Measurements from ENCODE around the gene RBCK1. TPM values are rescaled to one million over a fixed set of nuclear protein-coding genes. Genes with fewer than 3 reads are reported as not detected.

Gene RBCK1
- total and polyA plus RNA-seq, 9 of the 15 experiments (the other 6 are each of a cell fraction or from before 2014, with no cell fraction given): 5.9 to 59.3 (median 26.5) TPM

- peak; percentile 58; the same call in 1 of the 2 replicates for TF ChIP-seq CREM (IDR thresholded peaks at IDR 0.05; ENCODE audit: low read depth)
- no peak for TF ChIP-seq PHB2 (IDR thresholded peaks at IDR 0.05; ENCODE audit: low read depth)
- no peak for TF ChIP-seq KDM2B (CRISPR knock-in tag; IDR thresholded peaks at IDR 0.05)
- TF ChIP-seq ZNF589 (CRISPR knock-in tag; IDR thresholded peaks at IDR 0.05; ENCODE audit: low read depth): no peak
- no peak for TF ChIP-seq TAL1 (IDR thresholded peaks at IDR 0.05)
- TF ChIP-seq FOXJ3 (CRISPR knock-in tag; IDR thresholded peaks at IDR 0.05): no peak
- TF ChIP-seq ELF4 (CRISPR knock-in tag; IDR thresholded peaks at IDR 0.05): no peak
- TF ChIP-seq HLTF (IDR thresholded peaks at IDR 0.05): no peak
- no peak for TF ChIP-seq NRF1 (conservative IDR thresholded peaks at IDR 0.05 in 1 of 2, IDR thresholded peaks at IDR 0.05 in 1 of 2)
- TF ChIP-seq, protein P1, sequence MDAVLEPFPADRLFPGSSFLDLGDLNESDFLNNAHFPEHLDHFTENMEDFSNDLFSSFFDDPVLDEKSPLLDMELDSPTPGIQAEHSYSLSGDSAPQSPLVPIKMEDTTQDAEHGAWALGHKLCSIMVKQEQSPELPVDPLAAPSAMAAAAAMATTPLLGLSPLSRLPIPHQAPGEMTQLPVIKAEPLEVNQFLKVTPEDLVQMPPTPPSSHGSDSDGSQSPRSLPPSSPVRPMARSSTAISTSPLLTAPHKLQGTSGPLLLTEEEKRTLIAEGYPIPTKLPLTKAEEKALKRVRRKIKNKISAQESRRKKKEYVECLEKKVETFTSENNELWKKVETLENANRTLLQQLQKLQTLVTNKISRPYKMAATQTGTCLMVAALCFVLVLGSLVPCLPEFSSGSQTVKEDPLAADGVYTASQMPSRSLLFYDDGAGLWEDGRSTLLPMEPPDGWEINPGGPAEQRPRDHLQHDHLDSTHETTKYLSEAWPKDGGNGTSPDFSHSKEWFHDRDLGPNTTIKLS (IDR thresholded peaks at IDR 0.05; ENCODE audit: borderline replicate concordance, low read depth): peak; percentile 96
- TF ChIP-seq ETV6 (IDR thresholded peaks at IDR 0.05; ENCODE audit: borderline replicate concordance in 1 of 2, low read depth in 2 of 2, low read length in 1 of 2): no peak
- TF ChIP-seq ETV6 (CRISPR knock-in tag; IDR thresholded peaks at IDR 0.05; ENCODE audit: borderline replicate concordance): no peak
- TF ChIP-seq RAD51 (IDR thresholded peaks at IDR 0.05; ENCODE audit: borderline replicate concordance, low read depth): no peak
- no peak for TF ChIP-seq ATF1 (CRISPR knock-in tag; IDR thresholded peaks at IDR 0.05)
- TF ChIP-seq ATF1 (tag; IDR thresholded peaks at IDR 0.05): peak; percentile 75
- TF ChIP-seq CEBPB (tag; IDR thresholded peaks at IDR 0.05): peak; percentile 87
- TF ChIP-seq NR3C1 (CRISPR knock-in tag; IDR thresholded peaks at IDR 0.05): no peak
- no peak for TF ChIP-seq HMBOX1 (IDR thresholded peaks at IDR 0.05)
- TF ChIP-seq, protein P2, sequence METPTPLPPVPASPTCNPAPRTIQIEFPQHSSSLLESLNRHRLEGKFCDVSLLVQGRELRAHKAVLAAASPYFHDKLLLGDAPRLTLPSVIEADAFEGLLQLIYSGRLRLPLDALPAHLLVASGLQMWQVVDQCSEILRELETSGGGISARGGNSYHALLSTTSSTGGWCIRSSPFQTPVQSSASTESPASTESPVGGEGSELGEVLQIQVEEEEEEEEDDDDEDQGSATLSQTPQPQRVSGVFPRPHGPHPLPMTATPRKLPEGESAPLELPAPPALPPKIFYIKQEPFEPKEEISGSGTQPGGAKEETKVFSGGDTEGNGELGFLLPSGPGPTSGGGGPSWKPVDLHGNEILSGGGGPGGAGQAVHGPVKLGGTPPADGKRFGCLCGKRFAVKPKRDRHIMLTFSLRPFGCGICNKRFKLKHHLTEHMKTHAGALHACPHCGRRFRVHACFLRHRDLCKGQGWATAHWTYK (CRISPR knock-in tag; IDR thresholded peaks at IDR 0.05): no peak
- no peak for TF ChIP-seq CBFA2T2 (conservative IDR thresholded peaks at IDR 0.05)
- no peak for TF ChIP-seq HDAC6 (IDR thresholded peaks at IDR 0.05; ENCODE audit: low read depth, low read length)
- no peak for TF ChIP-seq XRCC5 (IDR thresholded peaks at IDR 0.05; ENCODE audit: low read depth, low read length)
- no peak for TF ChIP-seq SIRT6 (IDR thresholded peaks at IDR 0.05; ENCODE audit: low read depth, low read length)
- TF ChIP-seq XRCC4 (IDR thresholded peaks at IDR 0.05; ENCODE audit: extremely low read depth, insufficient read depth, insufficient read length): no peak
- TF ChIP-seq RHOXF2B (CRISPR knock-in tag; conservative IDR thresholded peaks at IDR 0.05): no peak
- TF ChIP-seq MAX (CRISPR knock-in tag; IDR thresholded peaks at IDR 0.05): no peak
- no peak for TF ChIP-seq NCOA6 (IDR thresholded peaks at IDR 0.05)
- peak; percentile 92 for TF ChIP-seq JUN (IDR thresholded peaks at IDR 0.05; ENCODE audit: borderline replicate concordance, low read depth, low read length)
- TF ChIP-seq JUN (CRISPR knock-in tag; IDR thresholded peaks at IDR 0.05; ENCODE audit: borderline replicate concordance): peak; percentile 94; the same call in 1 of the 2 replicates
These were observed 6.2 kb upstream of the RBCK1 start (continued) for GRCh38 chr20:401682-402495.
